HL-60/S4 treated with retinoic acid at 250 ng/mL for 4 days and 3 days (cell line): ENCODE data around the gene EFHD2.

ENCODE experiments used
- in situ Hi-C: fragments of 300-500 bp; cut with MboI; formaldehyde crosslinking; loops from 2 replicates; pipeline ENCODE4 v1.7.0; 2022; ENCODE audit warnings: low sequenced_read_pairs

EFHD2 gene

DNA sequence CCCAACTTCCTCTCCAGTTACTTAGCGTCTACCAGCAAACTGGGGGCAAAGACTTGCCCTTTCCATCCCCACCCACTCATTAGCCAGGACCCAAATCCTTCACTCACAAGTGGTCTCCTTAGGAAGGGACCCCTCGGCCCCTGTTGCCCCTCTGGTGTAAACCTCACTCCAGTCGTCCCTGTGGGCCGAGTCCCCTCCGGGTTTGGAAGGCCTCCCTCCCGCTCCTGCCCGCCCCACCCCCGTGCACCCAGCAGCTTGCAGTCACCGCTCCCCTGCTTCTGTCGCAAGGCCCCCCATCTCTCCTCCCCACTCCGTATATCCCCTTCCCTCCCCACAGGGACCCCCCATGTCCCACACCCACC is 1.2 kb downstream of the EFHD2 start:
- in situ Hi-C loops, result no loop called here

DNA sequence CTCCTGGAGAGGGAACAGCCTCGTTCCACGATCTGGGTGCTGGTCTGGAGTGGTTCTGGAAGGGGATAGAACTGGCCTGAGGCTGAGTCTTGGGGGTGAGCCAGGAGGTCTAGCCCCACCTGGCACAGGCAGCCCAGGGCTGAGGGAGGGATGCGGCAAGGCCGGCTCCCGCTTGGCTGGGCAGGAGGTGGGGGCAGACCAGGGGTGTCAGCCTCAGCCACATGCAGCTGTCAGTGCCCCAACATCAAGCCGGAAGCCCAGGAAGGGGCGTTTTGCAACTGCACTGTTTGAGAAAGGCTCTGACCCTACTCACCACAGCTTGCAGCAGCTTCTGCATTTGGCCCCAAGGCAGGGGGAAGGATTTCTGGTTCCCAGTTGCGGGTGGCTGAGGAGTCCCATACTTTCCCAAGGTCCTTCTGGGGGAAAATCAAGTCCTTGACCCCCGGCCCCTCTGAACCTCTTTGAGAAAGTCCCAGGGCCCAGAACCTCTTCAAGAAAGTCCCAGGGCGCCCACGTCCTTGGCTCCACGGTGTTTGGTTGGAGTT is 2.0 kb downstream of the EFHD2 start:
- in situ Hi-C loops, result no loop called here

DNA sequence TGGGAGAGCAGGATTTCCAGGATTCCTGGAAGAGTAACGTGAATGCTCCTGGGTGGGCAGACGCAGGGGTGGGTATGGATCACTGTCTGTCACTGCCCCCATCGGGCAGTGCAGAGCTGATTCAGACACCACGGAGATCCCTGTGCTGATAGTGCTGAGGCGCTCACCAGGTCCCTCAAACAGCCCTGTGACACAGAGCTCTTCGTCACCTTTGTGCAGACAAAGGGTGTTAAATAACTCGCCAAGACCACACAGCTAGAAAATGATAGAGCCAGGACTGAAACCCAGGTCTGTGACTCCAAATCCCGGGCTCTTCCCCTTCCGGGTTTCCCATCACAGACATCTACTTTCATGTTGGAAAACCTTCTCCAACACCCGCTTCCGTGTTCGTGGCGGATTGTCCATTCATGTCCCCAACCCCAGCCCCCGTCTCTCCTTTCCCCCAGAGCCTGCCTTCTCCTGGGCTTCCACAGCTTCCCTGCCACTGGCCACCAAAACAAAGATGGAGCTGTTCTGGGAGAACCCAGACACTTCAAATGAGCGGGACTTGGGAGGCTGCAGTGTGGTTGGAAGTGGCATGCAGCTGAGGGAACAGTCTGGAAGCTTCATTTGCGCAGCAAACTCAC is 2.6 kb downstream of the EFHD2 start:
- in situ Hi-C loops, result no loop called here

DNA sequence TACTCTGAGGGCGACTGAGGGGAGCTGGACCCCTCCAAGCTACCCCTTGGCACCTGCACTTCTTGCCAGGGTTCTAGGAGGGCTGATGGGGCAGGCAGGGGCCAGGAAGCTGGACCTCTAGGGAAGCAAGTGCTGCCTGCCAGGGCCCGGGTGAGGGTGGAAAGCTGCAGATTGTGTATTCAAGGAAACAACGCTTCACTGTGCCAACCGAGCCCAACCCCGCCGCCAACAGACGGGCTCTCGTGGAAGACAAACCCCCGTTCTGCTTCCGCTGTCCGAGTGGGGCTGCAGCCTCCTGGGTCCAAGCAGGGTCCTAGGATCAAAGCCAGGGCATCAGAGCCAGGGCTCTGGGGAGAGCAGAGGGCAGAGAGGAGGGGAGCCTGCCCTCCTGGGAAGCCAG is 3.2 kb downstream of the EFHD2 start:
- in situ Hi-C loops, result no loop called here

GRCh38 chr1:15413563-15414444 is 4.1 kb downstream of the EFHD2 start:
- in situ Hi-C loops, result no loop called here

GRCh38 chr1:15414445-15414983 is 4.8 kb downstream of the EFHD2 start:
- in situ Hi-C loops, result no loop called here

DNA sequence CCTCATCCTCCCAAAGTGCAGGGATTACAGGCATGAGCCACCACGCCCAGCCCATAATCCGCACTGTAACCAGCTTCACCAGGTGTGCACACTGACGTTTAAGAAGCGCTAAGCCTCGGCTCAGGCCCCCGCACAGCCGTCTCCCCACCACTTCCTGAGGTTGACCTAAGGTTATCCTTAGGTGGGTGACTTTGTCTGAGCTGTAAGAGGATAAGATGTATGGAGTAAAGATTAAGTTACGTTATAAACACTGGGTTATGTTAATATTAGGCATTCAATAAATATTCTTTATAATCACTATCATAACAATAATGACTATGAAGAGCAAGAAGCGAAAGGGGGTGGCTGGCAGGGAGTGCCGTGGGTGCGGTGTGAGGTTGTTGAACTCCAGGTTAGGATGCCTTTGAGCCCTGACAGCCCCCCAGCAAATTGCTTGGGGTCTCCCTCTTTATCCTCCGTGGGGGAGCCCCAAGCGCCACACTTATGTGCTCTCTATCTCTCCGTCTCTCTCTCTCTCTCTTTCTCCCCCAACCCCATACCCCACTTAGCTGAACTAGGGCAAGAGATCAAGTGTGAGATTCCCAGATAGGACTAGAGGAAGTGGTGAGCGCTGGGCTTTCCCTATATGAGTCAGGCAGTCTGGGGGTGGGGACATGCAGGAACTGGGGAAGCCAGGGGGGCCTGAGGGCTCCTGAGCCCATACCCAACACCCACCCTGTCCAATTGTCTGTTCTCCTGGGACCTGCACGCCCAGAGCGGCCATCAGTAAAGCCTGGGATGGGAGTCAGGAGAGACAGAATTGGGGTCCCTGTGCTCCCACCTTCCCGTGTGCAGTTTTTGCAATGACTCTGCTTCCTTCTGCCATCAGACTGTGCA is 7.6 kb downstream of the EFHD2 start:
- in situ Hi-C loops, result no loop called here

- in situ Hi-C loops, result no loop called here
These were observed 9.3 kb downstream of the EFHD2 start for GRCh38 chr1:15418806-15419515.

GRCh38 chr1:15420853-15421465 is 11.3 kb downstream of the EFHD2 start:
- in situ Hi-C loops, result no loop called here

DNA sequence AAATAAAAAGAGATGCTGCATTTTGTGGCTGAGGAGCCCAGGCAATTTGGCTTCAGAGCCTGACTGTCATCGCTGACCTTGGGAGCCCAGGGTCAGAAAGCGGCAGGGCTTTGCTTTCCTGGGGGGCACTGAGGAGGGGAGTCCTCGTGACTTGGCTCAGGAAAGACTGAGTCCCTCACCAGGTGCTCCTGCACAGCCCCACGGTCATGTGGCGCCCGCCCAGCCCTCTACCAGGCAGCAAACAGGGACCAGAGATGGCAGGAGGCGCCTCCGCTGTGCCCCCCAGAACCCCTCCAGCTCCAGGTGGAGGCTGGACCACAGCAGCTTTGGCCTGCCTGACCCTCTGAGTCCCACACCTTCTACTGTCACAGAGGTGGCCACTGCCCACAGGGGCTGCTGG is 13.2 kb downstream of the EFHD2 start:
- in situ Hi-C loops, result no loop called here

GRCh38 chr1:15423355-15424077 is 13.8 kb downstream of the EFHD2 start:
- in situ Hi-C loops, result no loop called here

DNA sequence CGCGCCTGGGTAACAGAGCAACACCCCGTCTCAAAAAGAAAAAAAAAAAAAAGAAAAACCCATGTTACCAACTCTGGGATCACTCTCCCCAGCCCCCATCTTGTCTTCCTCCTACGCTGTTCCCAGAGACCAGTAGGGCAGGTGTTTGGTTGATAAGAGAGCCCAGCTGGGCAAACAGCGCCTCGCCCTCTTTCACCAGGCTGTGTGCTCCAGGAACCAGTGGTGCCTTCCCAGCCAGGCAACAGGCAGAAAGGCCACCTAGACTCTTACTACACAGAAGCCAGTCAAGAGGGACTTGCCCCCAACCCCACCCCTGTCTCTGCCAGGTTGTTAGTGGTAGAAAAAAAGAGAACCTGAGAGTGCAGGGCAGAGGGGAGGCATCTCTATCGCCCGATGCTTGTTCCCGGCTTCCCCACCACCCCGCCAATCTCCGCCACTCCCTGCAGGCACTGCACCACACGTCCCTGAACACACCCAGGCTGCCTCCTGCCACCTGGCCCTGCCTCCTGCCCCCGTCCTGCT is 14.5 kb downstream of the EFHD2 start:
- in situ Hi-C loops, result no loop called here

DNA sequence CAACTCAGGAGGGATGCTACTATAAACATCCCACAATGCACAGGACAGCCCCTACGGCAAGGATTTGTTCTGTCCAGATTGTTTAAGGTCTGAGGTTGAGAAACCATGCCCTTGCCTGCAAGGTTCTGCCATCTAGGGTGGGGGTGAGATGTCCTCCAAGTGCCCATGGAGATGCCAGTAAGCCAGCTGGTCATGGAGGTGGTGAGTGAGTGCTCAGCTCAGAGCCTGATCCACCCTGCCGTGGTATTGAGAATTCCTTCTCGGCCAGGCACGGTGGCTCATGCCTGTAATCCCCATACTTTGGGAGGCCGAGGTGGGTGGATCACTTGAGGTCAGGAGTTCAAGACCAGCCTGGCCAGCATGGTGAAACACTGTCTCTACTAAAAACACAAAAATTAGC is 15.3 kb downstream of the EFHD2 start:
- in situ Hi-C loops, result loop anchor here (5.0 to 25.0 kb wide), 2 partner anchors 98 to 288 kb away; no protein-coding TSS in a partner anchor

DNA sequence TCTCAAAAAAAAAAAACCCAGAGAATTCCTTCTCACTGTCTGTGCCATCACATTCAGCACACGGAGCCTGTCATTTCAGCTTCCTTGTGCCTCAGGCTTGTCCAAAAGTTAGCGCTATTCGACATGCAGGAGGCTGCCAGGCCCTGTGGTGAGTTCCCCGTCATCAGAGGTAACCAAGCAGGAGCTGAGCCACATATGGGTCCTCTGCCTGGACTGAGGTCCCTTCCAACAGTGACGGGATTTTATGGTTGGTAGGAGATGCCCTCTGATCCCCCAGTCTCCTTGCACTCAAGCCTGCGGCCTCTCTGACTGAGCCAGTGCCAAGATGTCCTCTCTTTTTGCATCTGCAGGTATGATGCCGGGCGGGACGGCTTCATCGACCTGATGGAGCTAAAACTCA is 15.8 kb downstream of the EFHD2 start:
- in situ Hi-C loops, result loop anchor here (5.0 to 25.0 kb wide), 2 partner anchors 98 to 288 kb away; no protein-coding TSS in a partner anchor

DNA sequence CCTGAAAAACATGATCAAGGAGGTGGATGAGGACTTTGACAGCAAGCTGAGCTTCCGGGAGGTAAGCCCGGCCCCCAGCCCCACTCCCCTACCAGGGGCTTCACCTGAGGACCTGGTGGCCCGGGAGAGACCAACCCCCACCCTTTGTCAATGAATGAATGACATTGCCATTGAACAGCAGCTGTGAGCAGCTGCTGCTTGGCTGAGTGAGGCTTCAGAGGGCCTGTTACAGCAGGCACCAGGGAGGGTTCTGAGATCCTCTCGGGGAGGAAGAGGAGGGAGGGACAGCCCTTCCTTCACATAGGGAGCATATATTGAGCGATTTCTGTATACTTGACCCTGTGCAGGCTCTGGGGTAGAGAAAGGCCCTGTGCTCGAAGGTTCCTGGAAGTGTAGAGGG is 16.3 kb downstream of the EFHD2 start:
- in situ Hi-C loops, result loop anchor here (5.0 to 25.0 kb wide), 2 partner anchors 99 to 289 kb away; no protein-coding TSS in a partner anchor

DNA sequence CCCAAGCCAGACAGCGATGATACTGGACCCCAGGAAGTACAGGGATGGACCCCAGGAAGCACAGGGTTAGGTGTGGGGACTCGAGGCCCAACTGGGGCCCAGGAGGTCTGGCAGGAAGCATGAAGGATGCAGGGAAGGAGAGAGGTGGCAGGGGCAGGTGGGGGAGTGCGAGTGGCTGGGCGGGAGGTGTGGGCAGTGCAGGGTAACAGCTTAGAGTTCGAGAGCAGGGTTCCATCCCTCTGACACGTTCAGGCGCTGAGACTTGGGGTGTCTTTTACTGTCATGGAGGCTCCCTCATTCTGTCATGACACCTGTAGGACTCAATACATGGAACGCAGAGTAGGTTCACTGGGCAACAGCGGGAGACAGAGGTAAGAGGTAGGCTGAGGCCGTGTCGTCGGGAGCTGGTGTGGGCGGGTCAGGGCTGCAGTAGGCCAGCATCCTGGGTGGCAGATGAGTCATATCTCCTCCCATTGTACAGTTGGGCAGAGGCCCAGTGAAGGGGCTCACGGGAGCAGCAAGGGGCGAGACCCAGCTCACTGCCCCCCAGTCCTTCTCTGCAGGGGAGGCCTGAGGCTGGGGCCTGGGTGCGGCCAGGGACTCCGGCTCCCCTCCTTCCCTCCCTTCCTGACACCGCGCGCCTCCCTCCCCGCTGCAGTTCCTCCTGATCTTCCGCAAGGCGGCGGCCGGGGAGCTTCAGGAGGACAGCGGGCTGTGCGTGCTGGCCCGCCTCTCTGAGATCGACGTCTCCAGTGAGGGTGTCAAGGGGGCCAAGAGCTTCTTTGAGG is 17.0 kb downstream of the EFHD2 start:
- in situ Hi-C loops, result loop anchor here (5.0 to 25.0 kb wide), 2 partner anchors 99 to 289 kb away; no protein-coding TSS in a partner anchor

DNA sequence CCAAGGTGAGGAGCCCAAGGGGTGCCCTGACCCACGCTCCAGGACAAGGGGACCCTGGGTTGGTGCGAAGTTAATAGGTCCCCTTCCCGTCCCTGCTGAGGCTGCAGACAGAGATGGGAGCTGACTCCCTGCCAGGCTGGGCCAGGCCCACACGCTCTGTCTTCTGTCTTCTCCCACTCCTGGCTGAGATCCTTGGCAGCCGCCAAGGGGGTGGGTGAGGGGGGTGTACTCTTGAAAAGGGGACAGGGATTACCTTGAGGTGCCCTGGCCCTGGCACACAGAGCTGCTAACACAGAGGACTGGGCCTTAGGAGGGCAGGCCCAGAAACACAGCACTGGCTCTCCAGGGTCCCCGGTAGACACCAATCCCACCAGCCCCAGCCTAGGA is 17.6 kb downstream of the EFHD2 start:
- in situ Hi-C loops, result loop anchor here (5.0 to 25.0 kb wide), 2 partner anchors 100 to 290 kb away; no protein-coding TSS in a partner anchor

- in situ Hi-C loops, result loop anchor here (5.0 to 25.0 kb wide), 2 partner anchors 101 to 291 kb away; no protein-coding TSS in a partner anchor
These were observed 18.6 kb downstream of the EFHD2 start for GRCh38 chr1:15428252-15428651.
